DND-41 (cell line): ENCODE results near the gene VCP.

Source experiments
- CTCF ChIP-seq: IDR thresholded peaks from 2 replicates; pipeline ENCODE4 v1.5.1; 2012; ENCODE audit warnings: borderline replicate concordance, low read length, moderate library complexity, mild to moderate bottlenecking; ENCODE audit not compliant: poor library complexity, severe bottlenecking; ENCODE audit errors: extremely low read depth
- EZH2 ChIP-seq: IDR thresholded peaks from 3 replicates; pipeline ENCODE4 v1.6.1; 2012; ENCODE audit warnings: borderline replicate concordance, low read depth, mild to moderate bottlenecking, moderate library complexity, low read length, inconsistent platforms; ENCODE audit not compliant: severe bottlenecking

- TF ChIP-seq CTCF (no peak), EZH2 (no peak)
Measured at GRCh38 chr9:35057271-35057620, 15.2 kb downstream of the VCP start.
